Activated T-helper 2 cell treated with anti-CD3 and anti-CD28 coated beads, Interferon-gamma antibody, Interleukin-2, Interleukin-4, amounts not matched to agents 10 μg/mL and 5 μg/mL and 100 μg/mL, durations not matched to agents 14 hours and 24 hours and 36 hours (primary cell): ENCODE data around the gene GLIS2. TPM values are rescaled to one million over a fixed set of nuclear protein-coding genes. Genes with fewer than 3 reads are reported as not detected.
A peak's percentile ranks its signal among the peaks of the same experiment; 100 is the strongest.

Experiments used
- DNase-seq: peaks from one replicate; pipeline ENCODE4 v3.0.0; 2021; ENCODE audit warnings: low spot score
- H3K27ac Mint-ChIP-seq: one replicate; pipeline ENCODE4 v1.8.0; 2021; ENCODE audit warnings: mixed read lengths
- H3K27me3 Mint-ChIP-seq: one replicate; pipeline ENCODE4 v1.8.0; 2021; ENCODE audit warnings: low read depth, mixed read lengths
- H3K36me3 Mint-ChIP-seq: one replicate; pipeline ENCODE4 v1.8.0; 2021; ENCODE audit warnings: low read depth, mixed read lengths
- H3K4me1 Mint-ChIP-seq: one replicate; pipeline ENCODE4 v1.8.0; 2021; ENCODE audit warnings: low read depth, mixed read lengths
- H3K4me3 Mint-ChIP-seq: one replicate; pipeline ENCODE4 v1.8.0; 2021; ENCODE audit warnings: low read depth, mild to moderate bottlenecking, moderate library complexity, mixed read lengths
- H3K9me3 Mint-ChIP-seq: one replicate; pipeline ENCODE4 v1.8.0; 2021; ENCODE audit warnings: mixed read lengths
- intact Hi-C: fragments of 100-400 bp; cut with micrococcal nuclease; formaldehyde crosslinking; loops from one replicate; pipeline ENCODE4 v1.15.1; 2023
- total RNA-seq: library from RNA; stranded (reverse); gene quantifications from 2 replicates; pipeline ENCODE4 v1.2.3, GENCODE V29; 2022

Gene GLIS2
- total RNA-seq, 1 donor from 2014 or later, result 2.1 TPM

GRCh38 chr16:4358831-4359561, 43.1 kb downstream of the GLIS2 start:
- DNase-seq, result peak; percentile 42
- intact Hi-C loops, result loop anchor here (5.0 kb wide), 1 partner anchor 43 kb away; no protein-coding TSS in a partner anchor

DNA sequence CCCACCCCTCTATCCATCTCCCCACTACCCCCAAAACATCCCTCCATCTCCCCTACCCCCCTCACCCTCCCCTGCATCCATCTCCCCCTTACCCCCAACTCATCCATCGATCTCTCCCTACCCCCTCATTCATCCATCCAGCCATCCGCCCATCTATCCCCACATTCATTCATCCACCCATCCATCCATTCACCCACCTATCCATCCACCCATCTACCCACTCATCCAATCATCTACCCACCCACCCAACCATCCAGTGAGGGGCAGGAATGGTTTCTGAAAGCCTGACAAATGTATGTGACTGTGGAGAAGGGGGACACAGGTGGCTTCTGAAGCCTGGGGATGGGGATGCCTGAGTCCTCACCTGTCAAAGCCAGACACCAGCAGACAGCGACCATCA, 44.0 kb downstream of the GLIS2 start:
- no peaks in the 10 kb centered on the region for H3K9me3 Mint-ChIP-seq
- H3K36me3 Mint-ChIP-seq, result peaks cover 42% of the 10 kb centered on the region
- no peaks in the 10 kb centered on the region for H3K4me1 Mint-ChIP-seq

More at GRCh38 chr16:4358831-4359561, 43.1 kb downstream of the GLIS2 start:
- H3K9me3 Mint-ChIP-seq, result no peaks in the 10 kb centered on the region
- H3K36me3 Mint-ChIP-seq, result peaks cover 44% of the 10 kb centered on the region
- no peak overlapping the region for H3K4me3 Mint-ChIP-seq
- no peaks in the 10 kb centered on the region for H3K4me1 Mint-ChIP-seq
- no peak overlapping the region for H3K27ac Mint-ChIP-seq
- no peaks in the 10 kb centered on the region for H3K27me3 Mint-ChIP-seq

DNA sequence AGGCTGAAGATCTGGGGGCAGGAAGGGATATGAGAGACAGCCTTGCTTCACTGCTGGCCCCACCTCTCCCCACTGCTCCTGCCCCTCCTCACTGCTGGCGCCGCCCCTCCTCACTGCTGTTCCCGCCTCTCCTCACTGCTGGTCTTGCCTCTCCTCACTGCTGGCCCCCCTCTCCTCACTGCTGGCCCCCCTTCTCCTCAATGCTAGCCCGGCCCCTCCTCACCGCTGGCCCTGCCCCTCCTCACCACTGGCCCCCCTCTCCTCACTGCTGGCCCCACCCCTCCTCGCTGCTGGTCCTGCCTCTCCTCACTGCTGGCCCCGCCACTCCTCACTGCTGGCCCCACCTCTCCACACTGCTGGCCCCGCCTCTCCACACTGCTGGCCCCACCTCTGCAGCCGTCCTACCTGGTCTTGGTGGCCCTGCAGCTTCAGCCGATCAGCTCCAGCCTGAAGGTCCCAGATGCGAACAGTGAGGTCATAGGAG, 44.7 kb downstream of the GLIS2 start:
- DNase-seq, result peak; percentile 20
- H3K9me3 Mint-ChIP-seq, result no peaks in the 10 kb centered on the region
- no peak overlapping the region for H3K4me3 Mint-ChIP-seq
- H3K27me3 Mint-ChIP-seq, result no peaks in the 10 kb centered on the region
- H3K36me3 Mint-ChIP-seq, result peaks cover 40% of the 10 kb centered on the region
- intact Hi-C loops, result no loop called here
- no peak overlapping the region for H3K27ac Mint-ChIP-seq
- H3K4me1 Mint-ChIP-seq, result no peaks in the 10 kb centered on the region

More for the DNA sequence above, 44.0 kb downstream of the GLIS2 start:
- intact Hi-C loops, result loop anchor here (5.0 kb wide), 1 partner anchor 42 kb away; no protein-coding TSS in a partner anchor
- no peak for DNase-seq
- no peak overlapping the region for H3K4me3 Mint-ChIP-seq
- no peaks in the 10 kb centered on the region for H3K27me3 Mint-ChIP-seq
- no peak overlapping the region for H3K27ac Mint-ChIP-seq

DNA sequence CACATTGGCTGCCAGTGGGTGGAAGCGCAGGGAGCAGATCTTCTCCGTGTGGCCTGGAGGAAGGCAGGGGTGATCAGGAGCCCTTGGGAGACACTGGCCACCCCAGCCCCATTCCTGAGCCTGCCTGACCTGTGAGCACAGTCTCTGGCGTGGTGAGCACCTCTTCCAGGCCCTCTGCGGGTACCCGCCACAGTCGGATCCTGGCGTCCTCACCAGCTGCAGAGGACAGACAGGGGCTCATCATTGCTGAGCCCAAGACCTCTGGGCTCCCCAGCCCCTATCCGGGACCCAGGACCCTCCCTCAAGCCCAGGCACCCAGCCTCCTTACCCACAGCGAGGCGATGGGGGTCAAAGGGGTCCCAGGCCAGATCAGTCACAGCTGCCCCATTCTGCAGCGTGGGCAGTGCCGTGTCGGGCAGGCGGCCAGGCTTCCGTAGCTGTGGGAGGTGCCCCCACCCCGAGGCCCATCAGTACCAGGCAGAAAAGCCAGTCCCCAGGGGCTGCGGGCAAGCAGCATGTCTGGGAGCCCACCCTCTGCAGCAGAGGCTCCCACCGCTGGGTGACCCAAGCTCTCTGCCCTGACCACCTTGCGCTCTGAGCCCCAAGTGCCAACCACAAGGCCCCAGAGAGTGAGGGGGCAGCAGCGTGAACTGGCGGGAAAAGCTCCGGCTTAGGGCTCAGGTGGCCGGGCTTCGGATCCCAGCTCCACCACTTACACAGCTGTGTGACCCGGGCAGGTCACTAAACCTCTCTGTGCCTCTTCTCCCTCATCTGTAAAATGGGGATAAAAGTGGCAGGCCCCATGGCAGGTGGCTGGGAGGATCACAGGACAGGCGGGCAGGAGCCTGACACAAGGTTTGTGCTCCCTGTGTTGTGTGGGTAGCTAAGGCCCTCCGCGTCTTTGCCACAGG, 45.4 kb downstream of the GLIS2 start:
- intact Hi-C loops, result no loop called here
- H3K9me3 Mint-ChIP-seq, result no peaks in the 10 kb centered on the region
- no peak overlapping the region for H3K27ac Mint-ChIP-seq
- H3K27me3 Mint-ChIP-seq, result no peaks in the 10 kb centered on the region
- H3K4me1 Mint-ChIP-seq, result no peaks in the 10 kb centered on the region
- no peak overlapping the region for H3K4me3 Mint-ChIP-seq
- peaks cover 40% of the 10 kb centered on the region for H3K36me3 Mint-ChIP-seq
- DNase-seq, result no peak

DNA sequence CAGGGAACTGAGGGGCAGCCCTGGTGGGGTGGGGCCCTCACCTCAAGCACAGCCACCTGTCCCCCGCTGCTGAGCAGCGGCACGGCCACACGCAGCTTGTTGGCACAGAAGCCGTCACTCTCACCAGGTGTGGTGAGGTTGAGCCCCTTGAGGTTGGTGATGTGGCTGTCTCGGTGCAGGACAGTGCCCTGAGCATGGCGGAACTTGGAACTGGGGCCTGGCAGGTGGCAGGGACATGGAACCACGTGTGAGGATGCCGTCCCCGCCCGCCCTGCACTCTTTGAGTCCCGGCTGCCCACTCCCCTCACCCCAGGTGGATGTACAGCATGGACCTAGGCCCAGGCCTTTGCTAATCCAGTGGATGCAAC, 46.1 kb downstream of the GLIS2 start:
- no peaks in the 10 kb centered on the region for H3K27me3 Mint-ChIP-seq
- intact Hi-C loops, result no loop called here
- DNase-seq, result no peak
- H3K4me1 Mint-ChIP-seq, result no peaks in the 10 kb centered on the region
- no peak overlapping the region for H3K27ac Mint-ChIP-seq
- no peaks in the 10 kb centered on the region for H3K9me3 Mint-ChIP-seq
- H3K4me3 Mint-ChIP-seq, result no peak overlapping the region
- peaks cover 40% of the 10 kb centered on the region for H3K36me3 Mint-ChIP-seq

- Mint-ChIP-seq H3K4me3 (no peak overlapping the region), H3K27me3 (no peaks in the 10 kb centered on the region), H3K36me3 (peaks cover 42% of the 10 kb centered on the region), H3K4me1 (no peaks in the 10 kb centered on the region), H3K27ac (no peak overlapping the region), H3K9me3 (no peaks in the 10 kb centered on the region)
- intact Hi-C loops, result no loop called here
- no peak for DNase-seq
Observed at GRCh38 chr16:4362476-4363135, 46.7 kb downstream of the GLIS2 start.

GRCh38 chr16:4364196-4365013, 48.5 kb downstream of the GLIS2 start:
- Mint-ChIP-seq H3K36me3 (peaks cover 39% of the 10 kb centered on the region), H3K4me3 (no peak overlapping the region), H3K4me1 (no peaks in the 10 kb centered on the region), H3K27me3 (no peaks in the 10 kb centered on the region), H3K27ac (no peak overlapping the region), H3K9me3 (no peaks in the 10 kb centered on the region)
- intact Hi-C loops, result no loop called here
- DNase-seq, result no peak

GRCh38 chr16:4365014-4365406, 49.1 kb downstream of the GLIS2 start:
- DNase-seq, result no peak
- no peak overlapping the region for H3K27ac Mint-ChIP-seq
- no peaks in the 10 kb centered on the region for H3K9me3 Mint-ChIP-seq
- H3K4me1 Mint-ChIP-seq, result no peaks in the 10 kb centered on the region
- no peaks in the 10 kb centered on the region for H3K27me3 Mint-ChIP-seq
- H3K4me3 Mint-ChIP-seq, result no peak overlapping the region
- H3K36me3 Mint-ChIP-seq, result peaks cover 35% of the 10 kb centered on the region
- intact Hi-C loops, result no loop called here

GRCh38 chr16:4365615-4366014, 49.7 kb downstream of the GLIS2 start:
- intact Hi-C loops, result no loop called here
- no peak overlapping the region for H3K27ac Mint-ChIP-seq
- H3K4me1 Mint-ChIP-seq, result no peaks in the 10 kb centered on the region
- no peak overlapping the region for H3K4me3 Mint-ChIP-seq
- H3K36me3 Mint-ChIP-seq, result peaks cover 29% of the 10 kb centered on the region
- DNase-seq, result no peak
- no peaks in the 10 kb centered on the region for H3K27me3 Mint-ChIP-seq
- no peaks in the 10 kb centered on the region for H3K9me3 Mint-ChIP-seq

- no peak for DNase-seq
- Mint-ChIP-seq H3K36me3 (peaks cover 25% of the 10 kb centered on the region), H3K27ac (no peak overlapping the region), H3K4me1 (no peaks in the 10 kb centered on the region), H3K4me3 (no peak overlapping the region), H3K9me3 (no peaks in the 10 kb centered on the region), H3K27me3 (no peaks in the 10 kb centered on the region)
- intact Hi-C loops, result no loop called here
Observed at GRCh38 chr16:4366016-4366415, 50.1 kb downstream of the GLIS2 start.

DNA sequence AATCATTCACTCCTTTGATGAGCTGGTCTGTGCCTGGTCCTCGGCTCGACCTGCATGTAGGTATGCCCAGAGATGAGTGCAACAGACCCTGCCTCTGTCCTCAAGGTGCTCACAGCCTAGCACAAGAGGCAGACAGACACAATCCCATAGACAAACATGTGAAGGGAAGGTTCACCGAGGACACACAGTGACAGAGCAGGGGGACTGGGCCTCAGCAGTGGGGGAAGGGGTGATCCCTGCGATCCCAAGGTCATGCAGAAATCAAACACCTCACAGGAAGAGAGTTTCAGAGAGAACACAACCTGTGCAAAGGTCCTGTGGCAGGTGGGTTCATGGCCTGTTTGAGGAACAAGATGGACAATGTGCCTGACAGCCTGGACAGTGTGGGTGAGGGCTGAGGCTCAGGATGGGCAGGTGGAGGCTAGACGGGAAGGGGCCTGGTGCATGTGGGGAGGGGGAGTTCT, 51.6 kb downstream of the GLIS2 start:
- Mint-ChIP-seq H3K4me3 (no peak overlapping the region), H3K27me3 (no peaks in the 10 kb centered on the region), H3K4me1 (no peaks in the 10 kb centered on the region), H3K27ac (no peak overlapping the region), H3K36me3 (peaks cover 18% of the 10 kb centered on the region), H3K9me3 (no peaks in the 10 kb centered on the region)
- intact Hi-C loops, result no loop called here
- no peak for DNase-seq
